ENCODE results near the gene KIF5A. TPM values are rescaled to one million over a fixed set of nuclear protein-coding genes. Genes with fewer than 3 reads are reported as not detected.

KIF5A gene
- total RNA-seq, 1 experiment from 2014 or later = 0.47 TPM

DNA sequence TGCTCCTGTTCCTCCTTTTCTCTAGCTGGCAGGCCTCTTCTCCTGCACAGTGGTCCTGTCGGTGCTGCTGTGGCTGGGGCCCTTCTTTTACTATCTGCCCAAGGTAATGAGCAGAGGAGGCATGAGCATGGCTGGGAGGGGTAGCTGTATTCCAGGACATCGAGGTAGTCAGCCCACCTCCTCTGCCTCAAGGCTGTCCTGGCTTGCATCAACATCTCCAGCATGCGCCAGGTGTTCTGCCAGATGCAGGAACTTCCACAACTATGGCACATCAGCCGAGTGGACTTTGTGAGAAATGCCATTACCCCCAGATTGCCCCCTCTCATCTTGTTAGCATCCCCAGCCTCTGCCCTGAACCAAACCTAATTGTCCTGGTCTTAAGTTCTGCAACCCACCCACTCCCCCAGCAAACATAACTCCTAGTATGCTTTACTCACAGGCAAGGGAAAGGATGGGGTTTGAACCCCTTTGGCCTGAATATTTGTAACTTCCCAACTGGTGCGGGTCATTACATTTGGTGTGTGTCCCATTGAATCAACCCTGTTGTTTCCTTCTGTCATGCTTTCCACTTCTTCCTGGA is 74.1 kb downstream of the KIF5A start:
- no peak for DNase-seq
- peaks cover 38% of the 10 kb centered on the region for H3K36me3 ChIP-seq
- no peaks in the 10 kb centered on the region for H3K4me1 ChIP-seq
- no peak overlapping the region for H3K27ac ChIP-seq
- no peaks in the 10 kb centered on the region for H3K27me3 ChIP-seq
- H3K4me3 ChIP-seq = no peak overlapping the region
- H3K9me3 ChIP-seq (replicated peaks) = no peaks in the 10 kb centered on the region

DNA sequence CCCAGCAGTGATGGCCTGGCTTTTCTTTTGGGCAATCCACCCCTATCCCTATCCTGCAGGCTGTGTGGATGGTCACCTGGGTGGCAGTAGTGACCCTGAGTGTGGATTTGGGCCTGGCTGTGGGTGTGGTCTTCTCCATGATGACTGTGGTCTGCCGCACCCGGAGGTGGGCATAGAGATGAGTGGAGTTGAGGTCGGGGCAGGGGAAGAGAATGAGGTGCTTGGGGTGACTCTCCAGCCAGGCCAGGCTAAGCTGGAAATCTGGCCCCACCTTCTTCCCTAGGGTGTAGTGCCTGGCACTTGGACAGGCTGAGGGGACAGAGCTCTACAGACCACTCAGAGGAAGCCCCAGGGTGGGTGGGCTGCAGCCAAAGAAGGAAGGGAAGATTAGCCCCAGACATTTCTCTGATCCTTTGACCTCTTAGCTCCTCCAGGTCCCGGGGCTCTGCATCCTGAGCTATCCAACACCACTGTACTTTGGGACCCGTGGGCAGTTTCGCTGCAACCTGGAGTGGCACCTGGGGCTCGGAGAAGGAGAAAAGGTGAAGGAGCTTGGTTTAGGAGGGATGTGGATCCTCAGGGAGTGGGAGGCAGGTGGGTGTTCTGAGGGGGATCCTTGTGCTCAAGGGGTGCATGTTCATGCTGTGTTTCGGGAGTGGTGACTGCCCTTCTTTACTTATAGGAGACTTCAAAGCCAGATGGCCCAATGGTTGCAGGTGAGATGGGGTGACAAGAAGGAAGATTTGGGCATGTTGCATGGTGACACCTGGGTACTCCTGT is 74.8 kb downstream of the KIF5A start:
- Histone ChIP-seq H3K36me3 (peaks cover 45% of the 10 kb centered on the region), H3K4me3 (no peak overlapping the region), H3K4me1 (no peaks in the 10 kb centered on the region; the same call in 1 of the 2 replicates), H3K27ac (no peak overlapping the region), H3K27me3 (no peaks in the 10 kb centered on the region), H3K9me3 (replicated peaks) (no peaks in the 10 kb centered on the region)
- no peak for DNase-seq

- H3K4me3 ChIP-seq = no peak overlapping the region
- H3K27me3 ChIP-seq = no peaks in the 10 kb centered on the region
- no peaks in the 10 kb centered on the region for H3K9me3 ChIP-seq (replicated peaks)
- no peak for DNase-seq
- peaks cover 4% of the 10 kb centered on the region; the same call in 1 of the 2 replicates for H3K4me1 ChIP-seq
- H3K27ac ChIP-seq = no peak overlapping the region
- H3K36me3 ChIP-seq = peaks cover 39% of the 10 kb centered on the region
Observed at GRCh38 chr12:57625261-57626032, 75.6 kb downstream of the KIF5A start.

- Histone ChIP-seq H3K36me3 (peaks cover 39% of the 10 kb centered on the region), H3K27ac (no peak overlapping the region), H3K4me1 (peaks cover 4% of the 10 kb centered on the region; the same call in 1 of the 2 replicates), H3K27me3 (no peaks in the 10 kb centered on the region), H3K9me3 (replicated peaks) (no peaks in the 10 kb centered on the region), H3K4me3 (no peak overlapping the region)
- peak in 1 of 2 experiments; percentile 24 for DNase-seq
Observed at GRCh38 chr12:57626111-57626920, 76.5 kb downstream of the KIF5A start.

DNA sequence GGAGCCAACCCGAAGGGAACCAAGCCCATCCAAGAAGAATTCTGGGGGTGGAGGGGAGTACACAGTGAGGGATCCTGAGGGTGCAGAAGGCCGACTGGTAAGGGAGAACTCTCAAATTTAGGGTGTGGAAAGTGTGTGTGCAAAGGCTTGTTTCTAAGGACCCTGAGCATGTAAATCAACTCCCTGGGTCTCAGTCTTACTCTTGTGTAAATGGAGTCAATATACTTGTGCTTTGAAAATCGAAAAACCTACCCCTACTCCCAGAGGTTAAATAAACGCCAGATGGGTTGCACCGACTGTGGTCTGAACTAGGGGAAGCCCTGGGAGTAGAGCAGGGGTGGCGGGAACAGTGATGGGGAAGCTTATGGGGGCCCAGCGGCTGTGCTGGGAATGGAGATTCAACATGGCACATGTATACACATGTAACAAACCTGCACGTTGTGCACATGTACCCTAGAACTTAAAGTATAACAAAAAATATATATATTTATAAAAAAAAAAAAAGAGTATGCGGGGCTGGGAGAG is 77.1 kb downstream of the KIF5A start:
- H3K4me1 ChIP-seq = peaks cover 4% of the 10 kb centered on the region; the same call in 1 of the 2 replicates
- DNase-seq = peak in 1 of 2 experiments; percentile 16
- no peak overlapping the region for H3K4me3 ChIP-seq
- no peak overlapping the region for H3K27ac ChIP-seq
- no peaks in the 10 kb centered on the region for H3K27me3 ChIP-seq
- H3K9me3 ChIP-seq (replicated peaks) = no peaks in the 10 kb centered on the region
- peaks cover 35% of the 10 kb centered on the region for H3K36me3 ChIP-seq

GRCh38 chr12:57627501-57628279 is 77.8 kb downstream of the KIF5A start:
- Histone ChIP-seq H3K9me3 (replicated peaks) (no peaks in the 10 kb centered on the region), H3K4me3 (no peak overlapping the region), H3K27ac (no peak overlapping the region), H3K4me1 (peaks cover 4% of the 10 kb centered on the region; the same call in 1 of the 2 replicates), H3K27me3 (no peaks in the 10 kb centered on the region), H3K36me3 (peaks cover 30% of the 10 kb centered on the region)
- DNase-seq = peak in 1 of 2 experiments; percentile 40

DNA sequence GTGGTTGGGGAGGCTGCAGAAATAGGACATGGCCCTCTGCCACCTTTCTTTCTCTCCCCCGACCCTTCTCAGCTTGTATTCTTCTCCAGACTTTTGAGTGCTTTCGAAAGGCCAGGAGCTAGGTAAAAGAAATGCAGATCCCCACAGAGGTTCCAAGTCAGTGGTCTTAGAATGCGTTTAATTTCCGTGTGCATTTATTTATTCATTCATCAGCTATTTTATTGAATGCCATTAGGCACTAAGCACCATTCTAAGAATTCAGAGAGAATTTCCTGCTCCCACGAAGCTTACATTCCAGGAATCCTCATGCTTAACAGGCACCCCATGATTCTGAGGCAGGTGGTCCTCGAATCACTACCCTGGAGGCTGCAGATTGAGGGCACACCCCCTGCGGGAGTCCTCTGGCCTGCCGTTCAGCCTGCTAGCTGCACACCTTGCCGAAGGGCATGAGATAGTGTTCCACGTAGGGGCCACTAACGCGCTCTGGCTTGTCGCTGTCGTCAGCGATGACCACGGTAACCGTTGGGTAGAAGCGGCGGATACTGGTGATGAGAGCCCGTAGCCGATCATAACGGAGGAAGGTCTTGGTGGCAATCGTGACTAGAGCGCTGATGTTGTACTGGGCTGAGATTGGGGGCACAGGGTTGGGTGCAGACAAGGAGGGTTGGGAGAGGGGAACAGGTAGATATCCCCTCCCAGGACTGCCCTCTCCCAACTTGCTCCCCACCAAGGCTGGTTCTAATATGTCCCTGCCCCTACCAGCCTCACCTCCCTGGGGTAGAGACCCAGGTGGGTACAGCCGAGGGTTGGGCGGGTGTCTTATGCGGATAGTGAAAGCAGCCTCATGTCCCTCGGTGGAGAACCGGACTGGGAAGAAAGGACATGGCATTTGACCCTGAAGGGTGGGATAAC is 78.7 kb downstream of the KIF5A start:
- Histone ChIP-seq H3K9me3 (replicated peaks) (no peaks in the 10 kb centered on the region), H3K27me3 (no peaks in the 10 kb centered on the region), H3K4me1 (peaks cover 4% of the 10 kb centered on the region; the same call in 1 of the 2 replicates), H3K4me3 (no peak overlapping the region), H3K36me3 (peaks cover 30% of the 10 kb centered on the region), H3K27ac (no peak overlapping the region)
- DNase-seq = peak in 1 of 2 experiments; percentile 26

- Histone ChIP-seq H3K27me3 (no peaks in the 10 kb centered on the region), H3K4me3 (no peak overlapping the region), H3K27ac (no peak overlapping the region), H3K9me3 (replicated peaks) (no peaks in the 10 kb centered on the region), H3K36me3 (peaks cover 30% of the 10 kb centered on the region), H3K4me1 (peaks cover 4% of the 10 kb centered on the region; the same call in 1 of the 2 replicates)
- DNase-seq = peak; percentile 51 to 68
Observed at GRCh38 chr12:57629897-57630471, 80.1 kb downstream of the KIF5A start.

- Histone ChIP-seq H3K27ac (no peak overlapping the region), H3K27me3 (no peaks in the 10 kb centered on the region), H3K9me3 (replicated peaks) (no peaks in the 10 kb centered on the region), H3K4me3 (no peak overlapping the region), H3K36me3 (peaks cover 27% of the 10 kb centered on the region), H3K4me1 (peaks cover 4% of the 10 kb centered on the region; the same call in 1 of the 2 replicates)
- peak in 1 of 2 experiments; percentile 37 for DNase-seq
Observed at GRCh38 chr12:57630891-57631433, 81.1 kb downstream of the KIF5A start.

DNA sequence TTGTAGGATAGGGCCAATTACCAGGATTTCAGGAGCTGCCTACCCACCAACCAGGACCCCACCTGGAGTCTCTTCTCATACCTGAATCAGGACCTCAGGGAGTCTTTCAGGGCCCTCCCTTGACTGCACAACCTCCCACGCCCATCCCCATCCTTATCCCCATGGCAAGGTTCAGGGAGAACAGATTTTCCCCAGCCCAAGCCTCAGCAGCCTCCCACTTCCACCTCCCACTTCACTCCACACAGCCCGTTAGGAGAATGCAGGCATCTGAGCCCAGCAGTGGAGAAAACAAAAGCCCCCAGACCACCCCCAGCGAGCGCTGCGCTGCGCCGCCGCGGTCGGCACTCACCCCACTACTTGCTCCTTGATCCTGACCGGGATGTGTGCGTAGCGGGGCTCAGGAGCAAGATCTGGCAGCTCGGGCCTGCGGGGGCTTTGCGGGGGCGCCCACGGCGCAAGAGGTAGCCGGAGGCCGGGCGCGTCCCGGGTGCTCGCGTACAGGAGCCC is 81.8 kb downstream of the KIF5A start:
- Histone ChIP-seq H3K4me3 (peak overlapping the region; percentile 73), H3K27ac (no peak overlapping the region), H3K4me1 (peaks cover 4% of the 10 kb centered on the region; the same call in 1 of the 2 replicates), H3K9me3 (replicated peaks) (no peaks in the 10 kb centered on the region), H3K36me3 (peaks cover 20% of the 10 kb centered on the region), H3K27me3 (no peaks in the 10 kb centered on the region)
- DNase-seq = peak in 1 of 2 experiments; percentile 33

DNA sequence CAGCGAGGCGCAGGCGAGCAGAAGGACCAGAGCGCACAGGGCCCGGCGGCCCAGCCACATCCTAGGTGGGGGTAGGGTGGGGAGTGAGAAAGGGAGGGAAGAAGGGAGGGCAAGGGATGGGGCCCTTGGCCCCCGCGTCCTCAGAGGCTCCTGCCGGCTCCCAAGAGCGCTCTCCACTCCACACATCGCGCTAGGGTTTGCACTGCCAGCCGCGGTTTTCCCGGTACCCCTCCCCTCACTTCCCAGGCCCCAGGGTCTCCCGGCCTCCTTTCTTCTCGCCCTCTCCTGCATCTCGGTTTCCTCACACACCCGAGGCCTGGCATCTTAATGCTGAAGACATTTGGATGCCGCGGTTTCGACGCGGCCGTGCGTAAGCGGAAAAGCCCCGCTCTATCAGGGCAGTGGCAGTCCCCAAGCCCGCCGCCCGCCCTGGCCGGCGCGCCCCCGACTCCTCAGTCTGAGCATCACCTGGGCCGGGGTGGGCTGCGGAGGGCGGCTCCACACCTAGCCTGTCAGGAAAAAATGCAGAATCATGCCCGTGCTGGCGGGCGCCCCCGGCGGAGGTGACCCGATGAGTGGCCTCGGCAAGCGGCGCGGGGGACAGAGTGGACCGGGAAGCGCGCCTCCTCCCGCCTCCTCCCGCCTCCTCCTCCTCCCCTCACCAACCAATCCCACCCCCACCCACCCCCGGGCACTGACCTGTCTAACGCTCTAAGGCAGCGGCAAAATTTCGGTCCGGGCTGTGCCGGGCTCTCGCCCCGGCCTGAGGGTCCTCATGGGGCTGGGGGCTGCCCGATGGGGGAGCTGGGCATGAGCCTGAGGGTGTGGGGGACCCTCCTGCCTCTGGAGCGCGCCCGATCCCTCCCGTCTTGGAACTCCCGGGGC is 82.5 kb downstream of the KIF5A start:
- Histone ChIP-seq H3K27me3 (no peaks in the 10 kb centered on the region), H3K27ac (peak overlapping the region; percentile 18; the same call in 1 of the 2 replicates), H3K4me1 (peaks cover 4% of the 10 kb centered on the region; the same call in 1 of the 2 replicates), H3K4me3 (peak overlapping the region; percentile 73), H3K36me3 (peaks cover 15% of the 10 kb centered on the region), H3K9me3 (replicated peaks) (no peaks in the 10 kb centered on the region)
- peak; percentile 73 to 76 for DNase-seq
